ENCODE results near the gene FRMD3. TPM values are rescaled to one million over a fixed set of nuclear protein-coding genes. Genes with fewer than 3 reads are reported as not detected.

FRMD3 gene
- total and polyA plus RNA-seq, 10 donors, result 0.82 to 45.8 (median 18.9) TPM

- intact Hi-C loops (cut with DNase I; ENCODE audit: low total_unique reads), result no loop called here
Observed at GRCh38 chr9:83287021-83287420, 251.2 kb downstream of the FRMD3 start.

GRCh38 chr9:83285445-83286225 lies 252.6 kb downstream of the FRMD3 start:
- Histone ChIP-seq H3K27me3 (replicated peaks in 1 of 7) (no peaks in the 10 kb centered on the region), H3K27ac (no peak overlapping the region), H3K4me1 (peaks cover 0 to 16% (median 11%) of the 10 kb centered on the region in 6 donors), H3K36me3 (peaks cover 0 to 30% (median 0%) of the 10 kb centered on the region in 6 donors), H3K4me3 (no peak overlapping the region), H3K9me3 (no peaks in the 10 kb centered on the region)
- DNase-seq, result no peak
- 60 to 79% (median 77%) methylated on average over 3 of the region's 3 CpGs for WGBS, 5 donors
- intact Hi-C loops (cut with DNase I; ENCODE audit: low total_unique reads), result no loop called here
- no peak for TF ChIP-seq POLR2AphosphoS5 (IDR thresholded peaks at IDR 0.05)
- no peak for TF ChIP-seq POLR2A (IDR thresholded peaks at IDR 0.05)
- TF ChIP-seq, protein P1, sequence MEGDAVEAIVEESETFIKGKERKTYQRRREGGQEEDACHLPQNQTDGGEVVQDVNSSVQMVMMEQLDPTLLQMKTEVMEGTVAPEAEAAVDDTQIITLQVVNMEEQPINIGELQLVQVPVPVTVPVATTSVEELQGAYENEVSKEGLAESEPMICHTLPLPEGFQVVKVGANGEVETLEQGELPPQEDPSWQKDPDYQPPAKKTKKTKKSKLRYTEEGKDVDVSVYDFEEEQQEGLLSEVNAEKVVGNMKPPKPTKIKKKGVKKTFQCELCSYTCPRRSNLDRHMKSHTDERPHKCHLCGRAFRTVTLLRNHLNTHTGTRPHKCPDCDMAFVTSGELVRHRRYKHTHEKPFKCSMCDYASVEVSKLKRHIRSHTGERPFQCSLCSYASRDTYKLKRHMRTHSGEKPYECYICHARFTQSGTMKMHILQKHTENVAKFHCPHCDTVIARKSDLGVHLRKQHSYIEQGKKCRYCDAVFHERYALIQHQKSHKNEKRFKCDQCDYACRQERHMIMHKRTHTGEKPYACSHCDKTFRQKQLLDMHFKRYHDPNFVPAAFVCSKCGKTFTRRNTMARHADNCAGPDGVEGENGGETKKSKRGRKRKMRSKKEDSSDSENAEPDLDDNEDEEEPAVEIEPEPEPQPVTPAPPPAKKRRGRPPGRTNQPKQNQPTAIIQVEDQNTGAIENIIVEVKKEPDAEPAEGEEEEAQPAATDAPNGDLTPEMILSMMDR (IDR thresholded peaks at IDR 0.05 in 8 of 11, conservative IDR thresholded peaks at IDR 0.05 in 3 of 11), result no peak

More at GRCh38 chr9:83287021-83287420, 251.2 kb downstream of the FRMD3 start:
- no peak for TF ChIP-seq POLR2A (IDR thresholded peaks at IDR 0.05)
- TF ChIP-seq POLR2AphosphoS5 (IDR thresholded peaks at IDR 0.05), result no peak
- TF ChIP-seq, protein P1 (IDR thresholded peaks at IDR 0.05 in 8 of 11, conservative IDR thresholded peaks at IDR 0.05 in 3 of 11), result no peak
- Histone ChIP-seq H3K27ac (no peak overlapping the region), H3K4me3 (no peak overlapping the region), H3K36me3 (peaks cover 0 to 33% (median 0%) of the 10 kb centered on the region in 6 donors), H3K27me3 (replicated peaks in 1 of 7) (no peaks in the 10 kb centered on the region), H3K9me3 (no peaks in the 10 kb centered on the region), H3K4me1 (peaks cover 0 to 3% (median under 1%) of the 10 kb centered on the region in 6 donors)
- 72 to 100% (median 82%) methylated on average over 1 of the region's 1 CpG for WGBS, 5 donors
- no peak for DNase-seq

- H3K27me3 ChIP-seq (replicated peaks in 1 of 7), result no peaks in the 10 kb centered on the region
- peaks cover 0 to 21% (median 0%) of the 10 kb centered on the region in 6 donors for H3K36me3 ChIP-seq
- intact Hi-C loops (cut with DNase I; ENCODE audit: low total_unique reads), result no loop called here
- no peak overlapping the region for H3K4me3 ChIP-seq
- WGBS, 5 donors, result 70 to 87% (median 73%) methylated on average over 5 of the region's 5 CpGs
- TF ChIP-seq, protein P1 (IDR thresholded peaks at IDR 0.05 in 8 of 11, conservative IDR thresholded peaks at IDR 0.05 in 3 of 11), result no peak
- TF ChIP-seq POLR2A (IDR thresholded peaks at IDR 0.05) (no peak), POLR2AphosphoS5 (IDR thresholded peaks at IDR 0.05) (no peak)
- peaks cover 0 to 21% (median 14%) of the 10 kb centered on the region in 6 donors for H3K4me1 ChIP-seq
- no peak for DNase-seq
- no peak overlapping the region for H3K27ac ChIP-seq
- H3K9me3 ChIP-seq, result no peaks in the 10 kb centered on the region
Observed at GRCh38 chr9:83284746-83285145, 253.5 kb downstream of the FRMD3 start.

DNA sequence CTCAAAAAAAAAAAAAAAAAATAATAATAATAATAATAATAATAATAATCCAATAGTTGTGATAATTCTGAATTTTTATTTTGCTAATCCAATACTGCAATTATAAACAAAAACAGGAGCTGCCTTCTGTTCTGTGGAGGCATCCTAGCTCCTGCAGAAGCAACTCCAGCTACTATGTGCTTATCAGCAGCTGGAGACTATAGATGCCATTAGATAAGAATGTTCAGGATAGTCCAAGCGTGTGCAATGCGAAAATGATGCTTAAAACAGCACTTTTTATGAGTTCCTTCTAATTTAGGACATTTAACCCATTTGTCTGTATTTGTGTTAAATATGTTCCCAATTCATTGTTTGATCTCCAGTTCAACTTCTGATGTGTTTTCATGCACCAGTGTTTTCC lies 254.7 kb downstream of the FRMD3 start:
- H3K27ac ChIP-seq, result no peak overlapping the region
- TF ChIP-seq POLR2AphosphoS5 (IDR thresholded peaks at IDR 0.05) (no peak), POLR2A (IDR thresholded peaks at IDR 0.05) (no peak)
- TF ChIP-seq, protein P1 (IDR thresholded peaks at IDR 0.05 in 8 of 11, conservative IDR thresholded peaks at IDR 0.05 in 3 of 11), result no peak
- WGBS, 5 donors, result 81 to 96% (median 91%) methylated on average over 2 of the region's 2 CpGs
- intact Hi-C loops (cut with DNase I; ENCODE audit: low total_unique reads), result no loop called here
- no peaks in the 10 kb centered on the region for H3K9me3 ChIP-seq
- no peak overlapping the region for H3K4me3 ChIP-seq
- H3K27me3 ChIP-seq (replicated peaks in 1 of 7), result no peaks in the 10 kb centered on the region
- H3K4me1 ChIP-seq, result peaks cover 0 to 21% (median 14%) of the 10 kb centered on the region in 6 donors
- no peak for DNase-seq
- H3K36me3 ChIP-seq, result peaks cover 0 to 10% (median 0%) of the 10 kb centered on the region in 6 donors
